ENCODE results near the gene TRPV6.

The TRPV6 gene

DNA sequence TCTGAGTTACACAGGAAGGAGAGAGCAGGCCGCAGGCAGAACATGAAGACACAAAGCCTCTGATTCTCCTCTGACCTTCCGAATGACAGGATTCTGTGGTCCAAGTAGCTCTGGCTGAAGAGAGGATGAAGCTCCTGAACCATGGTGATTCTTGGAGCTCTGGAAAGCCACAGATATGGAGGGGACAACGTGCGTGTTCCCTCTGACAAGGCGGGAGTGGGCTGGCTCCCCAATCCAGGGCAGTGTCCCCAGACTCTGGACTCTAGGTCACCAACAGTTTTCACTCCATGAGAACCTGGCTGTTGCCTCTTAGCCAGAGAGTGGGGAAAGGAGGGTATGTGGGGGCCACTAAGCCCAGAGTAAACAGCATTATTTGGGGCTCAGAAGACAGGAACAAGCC is 7.4 kb upstream of the TRPV6 start:
- no peak for FAIRE-seq
- no peak for DNase-seq (ENCODE audit: insufficient read length)
- no peak for TF ChIP-seq TAF1 (IDR thresholded peaks at IDR 0.05; ENCODE audit: borderline replicate concordance, low read depth, low read length)
- TF ChIP-seq POLR2AphosphoS5 (IDR thresholded peaks at IDR 0.05; ENCODE audit: low read depth, low read length): no peak
- no peak for TF ChIP-seq POLR2A (IDR thresholded peaks at IDR 0.05; ENCODE audit: low read depth, low read length)

DNA sequence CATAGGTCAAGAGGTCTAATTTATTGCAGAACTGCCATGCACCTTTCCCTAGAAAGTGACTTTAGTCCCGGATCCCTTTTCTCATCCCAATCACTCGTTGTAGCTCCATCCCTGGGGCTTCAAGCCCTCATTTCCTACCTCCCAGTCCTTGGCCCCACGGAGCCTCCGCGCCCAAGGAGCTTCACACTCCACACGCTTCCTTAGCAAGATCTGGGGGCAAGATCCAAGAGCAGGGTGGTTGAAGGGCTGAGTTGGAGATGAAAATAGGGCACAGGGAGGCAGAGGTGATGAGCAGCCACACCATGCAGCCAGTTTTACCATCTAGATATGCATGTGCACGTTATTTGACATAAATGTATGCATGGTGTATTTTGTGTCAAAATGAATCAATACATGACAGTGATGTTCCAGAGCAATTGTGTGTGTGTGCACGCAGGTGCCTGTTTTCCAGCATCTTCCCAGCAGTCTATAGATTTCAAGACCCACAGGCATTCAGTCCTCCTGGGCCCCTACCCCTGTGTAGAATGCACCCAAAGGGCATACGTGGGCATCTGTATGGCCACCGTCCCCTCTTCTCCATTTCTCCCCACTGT is 6.0 kb upstream of the TRPV6 start:
- TF ChIP-seq POLR2A (IDR thresholded peaks at IDR 0.05; ENCODE audit: low read depth, low read length) (no peak), TAF1 (IDR thresholded peaks at IDR 0.05; ENCODE audit: borderline replicate concordance, low read depth, low read length) (no peak), POLR2AphosphoS5 (IDR thresholded peaks at IDR 0.05; ENCODE audit: low read depth, low read length) (no peak)
- DNase-seq (ENCODE audit: insufficient read length) (no peak), FAIRE-seq (no peak)

DNA sequence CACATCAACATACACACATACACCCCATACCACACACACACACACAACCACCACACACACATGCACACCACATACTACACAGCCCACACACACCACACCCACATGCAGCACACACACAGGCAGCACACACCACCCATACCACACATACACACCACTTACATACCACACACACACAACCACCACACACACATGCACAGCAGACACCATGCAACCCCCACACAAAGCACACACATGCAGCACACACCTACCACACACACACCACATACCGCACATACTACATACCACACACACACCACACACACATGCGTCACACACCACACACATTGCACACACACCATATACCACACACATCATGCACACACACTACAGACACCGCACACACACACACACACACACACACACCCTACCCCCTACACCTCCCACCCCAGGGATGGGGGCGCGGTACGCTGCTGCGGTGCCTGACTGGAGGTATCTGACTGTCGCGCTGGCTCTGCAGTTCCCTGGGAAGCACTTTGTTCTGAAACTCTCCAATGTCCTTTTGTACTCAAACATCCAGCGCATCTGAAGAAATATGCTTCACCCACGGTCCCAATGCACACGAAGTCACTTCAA is 5.4 kb upstream of the TRPV6 start:
- TF ChIP-seq POLR2AphosphoS5 (IDR thresholded peaks at IDR 0.05; ENCODE audit: low read depth, low read length) (no peak), TAF1 (IDR thresholded peaks at IDR 0.05; ENCODE audit: borderline replicate concordance, low read depth, low read length) (no peak), POLR2A (IDR thresholded peaks at IDR 0.05; ENCODE audit: low read depth, low read length) (no peak)
- DNase-seq (ENCODE audit: insufficient read length) (no peak), FAIRE-seq (no peak)

DNA sequence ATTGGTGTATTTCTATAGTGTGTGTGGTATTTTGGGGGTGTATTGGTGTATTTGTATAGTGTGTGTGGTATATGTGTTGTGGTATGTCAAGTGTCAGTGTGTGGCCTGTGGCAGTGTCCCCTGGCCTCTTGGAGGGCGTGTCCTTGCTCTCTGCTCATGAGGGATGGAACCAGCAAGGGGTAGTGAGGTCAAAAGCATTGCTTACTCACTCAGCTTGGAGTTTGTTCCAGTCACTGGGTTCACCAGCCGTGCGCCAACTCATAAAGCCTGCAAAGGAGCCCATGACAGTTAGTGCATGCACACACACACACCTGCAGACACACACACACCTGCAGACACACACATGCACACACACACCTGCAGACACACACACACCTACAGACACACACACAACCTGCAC is 4.3 kb upstream of the TRPV6 start:
- TF ChIP-seq POLR2AphosphoS5 (IDR thresholded peaks at IDR 0.05; ENCODE audit: low read depth, low read length) (no peak), TAF1 (IDR thresholded peaks at IDR 0.05; ENCODE audit: borderline replicate concordance, low read depth, low read length) (no peak), POLR2A (IDR thresholded peaks at IDR 0.05; ENCODE audit: low read depth, low read length) (no peak)
- DNase-seq (ENCODE audit: insufficient read length) (no peak), FAIRE-seq (no peak)

DNA sequence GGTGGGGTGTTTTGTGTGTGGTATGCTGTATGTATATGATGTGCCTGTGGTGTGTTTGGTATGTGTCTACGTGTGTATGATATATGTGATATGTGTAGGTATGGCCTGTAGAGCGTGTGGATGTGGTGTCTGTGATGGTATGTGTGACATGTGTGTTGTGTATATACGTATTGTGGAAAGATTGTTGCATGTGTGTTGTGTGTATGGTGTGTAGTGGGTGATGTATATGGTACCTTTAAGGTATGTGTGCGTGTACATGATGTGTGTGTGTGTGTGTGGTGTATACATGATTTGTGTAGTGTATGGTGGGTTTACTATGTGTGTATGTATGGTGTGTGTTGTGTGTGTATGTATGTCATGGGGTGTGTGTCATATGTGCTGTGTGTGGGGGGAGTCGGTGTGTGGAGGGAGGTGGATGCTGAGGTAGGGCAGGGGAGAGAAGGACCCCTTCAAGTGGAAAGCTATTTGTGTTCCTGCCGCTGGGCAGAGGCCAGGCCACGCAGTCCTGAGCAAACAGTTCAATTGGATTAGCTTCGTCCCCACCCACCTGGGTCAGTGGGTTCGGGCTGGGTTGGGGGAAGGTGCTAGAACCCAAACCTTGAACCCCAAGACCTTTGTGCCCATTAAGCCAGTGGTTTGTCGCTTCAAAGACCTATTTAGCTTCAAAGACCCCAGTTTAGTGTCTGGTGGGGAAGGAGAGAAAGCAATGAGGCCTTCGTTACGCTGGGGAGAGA is 1.9 kb upstream of the TRPV6 start:
- no peak for DNase-seq (ENCODE audit: insufficient read length)
- FAIRE-seq: no peak
- TF ChIP-seq POLR2AphosphoS5 (IDR thresholded peaks at IDR 0.05; ENCODE audit: low read depth, low read length): no peak
- no peak for TF ChIP-seq POLR2A (IDR thresholded peaks at IDR 0.05; ENCODE audit: low read depth, low read length)
- TF ChIP-seq TAF1 (IDR thresholded peaks at IDR 0.05; ENCODE audit: borderline replicate concordance, low read depth, low read length): no peak

DNA sequence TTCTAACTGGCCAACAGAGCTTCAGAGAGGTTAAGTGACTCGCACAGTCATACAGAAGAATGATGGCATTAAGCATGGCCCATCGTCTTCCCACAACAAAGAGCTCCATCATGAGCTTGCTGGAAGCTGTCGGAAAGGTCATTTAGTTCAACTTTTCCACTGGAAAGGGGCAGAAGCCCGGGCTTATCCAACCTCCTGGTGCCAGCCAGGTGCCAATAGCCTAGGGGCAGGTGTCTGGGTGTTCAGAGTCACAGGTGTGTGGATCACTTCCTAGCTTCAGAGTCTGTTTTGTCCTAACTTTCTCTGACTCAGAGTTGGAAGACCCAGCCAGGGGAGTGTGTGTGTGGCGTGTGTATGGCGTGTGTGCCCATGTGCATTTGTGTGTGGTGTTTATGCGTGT is 1.3 kb upstream of the TRPV6 start:
- DNase-seq (ENCODE audit: insufficient read length) (no peak), FAIRE-seq (peak; percentile 14)
- TF ChIP-seq TAF1 (IDR thresholded peaks at IDR 0.05; ENCODE audit: borderline replicate concordance, low read depth, low read length) (no peak), POLR2A (IDR thresholded peaks at IDR 0.05; ENCODE audit: low read depth, low read length) (no peak), POLR2AphosphoS5 (IDR thresholded peaks at IDR 0.05; ENCODE audit: low read depth, low read length) (no peak)

DNA sequence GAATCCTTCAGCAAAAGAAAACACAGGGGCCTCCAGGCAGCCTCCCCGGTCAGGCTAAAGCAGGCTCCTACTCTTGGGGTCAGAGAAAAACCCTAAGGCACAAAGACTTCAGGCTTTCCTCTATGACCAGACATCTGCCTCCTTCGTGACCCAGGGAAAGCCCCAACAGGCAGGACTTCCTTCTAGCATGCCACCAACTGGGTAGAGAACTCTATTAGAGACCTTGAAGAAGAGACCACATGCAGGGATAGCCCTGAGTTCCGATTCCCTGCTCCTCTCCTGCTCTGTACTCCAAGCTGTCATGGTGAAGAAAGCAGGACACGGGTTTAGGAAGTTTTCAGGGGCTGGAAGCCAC is 1.3 kb downstream of the TRPV6 start:
- no peak for FAIRE-seq
- TF ChIP-seq TAF1 (IDR thresholded peaks at IDR 0.05; ENCODE audit: borderline replicate concordance, low read depth, low read length) (no peak), POLR2A (IDR thresholded peaks at IDR 0.05; ENCODE audit: low read depth, low read length) (no peak), POLR2AphosphoS5 (IDR thresholded peaks at IDR 0.05; ENCODE audit: low read depth, low read length) (no peak)
- DNase-seq (ENCODE audit: insufficient read length): no peak

DNA sequence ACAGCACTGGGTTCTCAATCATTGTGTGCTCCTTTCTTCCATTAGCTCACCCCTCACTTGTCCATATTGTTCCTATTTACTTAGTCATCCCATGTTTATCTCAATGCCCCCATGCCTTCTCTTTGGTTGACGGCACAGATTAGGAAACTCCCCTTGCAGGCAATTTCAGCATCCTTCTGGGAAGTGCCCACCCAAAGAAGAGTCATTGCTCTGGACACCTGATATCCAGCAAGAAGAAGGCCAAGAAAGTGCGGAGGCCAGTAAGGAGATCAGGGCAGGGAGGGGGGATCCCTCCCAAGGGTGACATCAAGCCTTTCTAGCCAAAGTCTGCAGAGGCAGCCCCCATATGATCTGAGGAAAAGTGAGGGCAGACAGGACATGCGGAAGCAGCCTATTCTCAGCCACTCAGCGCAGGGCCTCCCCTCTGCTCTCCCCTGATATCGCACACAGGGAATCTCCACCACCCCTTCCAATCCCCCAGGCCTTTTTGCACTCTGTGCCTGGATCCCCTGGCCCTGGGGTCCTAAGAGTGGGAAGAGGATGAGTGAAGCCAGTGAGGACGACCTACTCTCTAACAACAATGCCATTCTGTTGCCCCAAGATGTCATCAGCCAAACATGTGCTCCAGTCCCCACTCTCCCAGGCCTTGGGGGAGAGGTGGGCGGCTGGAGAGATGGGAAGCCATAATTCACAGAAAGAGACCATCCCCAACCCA is 1.8 kb downstream of the TRPV6 start:
- DNase-seq (ENCODE audit: insufficient read length): no peak
- no peak for TF ChIP-seq POLR2AphosphoS5 (IDR thresholded peaks at IDR 0.05; ENCODE audit: low read depth, low read length)
- no peak for TF ChIP-seq TAF1 (IDR thresholded peaks at IDR 0.05; ENCODE audit: borderline replicate concordance, low read depth, low read length)
- TF ChIP-seq POLR2A (IDR thresholded peaks at IDR 0.05; ENCODE audit: low read depth, low read length): no peak
- no peak for FAIRE-seq

DNA sequence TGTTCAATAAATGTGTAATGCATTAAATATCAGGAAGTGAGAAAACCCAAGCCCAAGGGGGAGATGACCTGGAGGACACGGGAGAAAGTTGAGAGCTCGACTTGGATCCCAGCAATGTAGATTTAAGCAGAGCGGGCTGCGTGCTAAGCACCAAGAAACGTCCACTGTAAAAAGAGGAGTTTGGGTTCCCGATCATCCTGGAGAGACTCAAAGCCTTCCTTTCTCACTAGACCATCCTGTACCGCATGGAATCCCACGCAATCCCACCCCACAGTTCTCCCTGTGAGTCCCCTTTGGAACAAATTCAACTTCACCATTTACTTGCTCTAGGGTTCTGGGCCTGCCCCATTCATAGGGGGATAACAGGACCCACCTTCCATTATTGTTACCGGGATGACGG is 2.4 kb downstream of the TRPV6 start:
- no peak for TF ChIP-seq POLR2A (IDR thresholded peaks at IDR 0.05; ENCODE audit: low read depth, low read length)
- no peak for TF ChIP-seq POLR2AphosphoS5 (IDR thresholded peaks at IDR 0.05; ENCODE audit: low read depth, low read length)
- TF ChIP-seq TAF1 (IDR thresholded peaks at IDR 0.05; ENCODE audit: borderline replicate concordance, low read depth, low read length): no peak
- no peak for FAIRE-seq
- DNase-seq (ENCODE audit: insufficient read length): no peak

DNA sequence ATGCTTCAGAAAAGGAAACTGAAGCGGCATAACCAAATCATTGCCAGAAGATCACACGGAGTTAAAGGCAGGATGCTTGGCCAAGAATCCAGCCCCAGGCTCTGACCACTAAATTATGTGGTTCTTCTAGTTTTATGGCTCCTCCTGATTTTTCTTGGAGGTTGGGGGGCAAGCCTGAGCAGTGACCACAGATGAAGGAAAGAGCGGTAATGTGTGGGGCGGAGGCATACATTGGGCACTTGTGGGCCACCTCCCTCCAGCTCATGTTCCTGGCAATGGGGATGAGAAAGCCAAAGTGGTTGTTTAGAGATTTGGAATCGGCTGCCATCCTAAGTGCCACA is 3.2 kb downstream of the TRPV6 start:
- DNase-seq (ENCODE audit: insufficient read length) (no peak), FAIRE-seq (no peak)
- TF ChIP-seq TAF1 (IDR thresholded peaks at IDR 0.05; ENCODE audit: borderline replicate concordance, low read depth, low read length): no peak
- no peak for TF ChIP-seq POLR2AphosphoS5 (IDR thresholded peaks at IDR 0.05; ENCODE audit: low read depth, low read length)
- TF ChIP-seq POLR2A (IDR thresholded peaks at IDR 0.05; ENCODE audit: low read depth, low read length): no peak

DNA sequence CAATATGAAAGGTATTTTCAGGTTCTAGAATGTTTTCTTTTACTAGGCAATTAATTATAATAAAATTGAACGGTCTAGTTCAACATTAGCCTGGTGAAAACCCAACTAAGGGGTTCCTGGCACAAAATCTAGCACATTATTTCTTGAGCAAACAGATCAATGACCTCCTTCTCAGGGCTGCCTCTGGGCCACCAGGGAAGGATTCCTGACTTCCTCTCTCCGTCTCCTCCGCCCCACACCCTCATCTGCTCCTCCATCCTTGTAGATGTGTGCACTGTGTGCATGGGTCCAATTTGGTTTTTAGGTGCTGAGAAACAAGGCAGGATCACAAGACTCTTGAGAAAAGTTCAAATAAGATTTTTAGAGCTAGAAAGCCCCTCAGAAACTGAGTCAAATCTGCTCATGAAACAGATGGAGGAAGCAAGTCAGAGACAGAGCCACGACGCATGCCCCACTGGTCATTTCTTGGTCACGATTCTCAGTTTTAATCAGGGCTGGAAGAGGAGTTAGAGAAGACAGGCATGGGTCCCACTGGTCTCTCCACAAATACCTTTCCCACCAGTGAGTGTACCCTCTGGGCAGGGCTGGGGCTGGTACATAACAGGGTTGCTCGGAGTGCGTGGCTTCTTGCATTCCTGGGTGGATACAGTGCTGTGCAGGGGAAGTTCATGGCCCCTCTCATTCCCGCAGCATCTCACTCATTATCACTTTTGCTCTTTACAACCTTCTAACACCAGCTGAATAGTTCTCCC is 3.8 kb downstream of the TRPV6 start:
- TF ChIP-seq POLR2A (IDR thresholded peaks at IDR 0.05; ENCODE audit: low read depth, low read length) (no peak), POLR2AphosphoS5 (IDR thresholded peaks at IDR 0.05; ENCODE audit: low read depth, low read length) (no peak), TAF1 (IDR thresholded peaks at IDR 0.05; ENCODE audit: borderline replicate concordance, low read depth, low read length) (no peak)
- DNase-seq (ENCODE audit: insufficient read length) (no peak), FAIRE-seq (peak; percentile 9)

All from GM12892 (cell line).